HepG2 (cell line): Measurements from ENCODE around the gene NELL2.

Experiments used
- CEBPB ChIP-seq: IDR thresholded peaks from 2 replicates; pipeline ENCODE4 v1.6.1; 2011; ENCODE audit warnings: low read depth, low read length, improper control_type of control experiment, borderline replicate concordance
- CENPT ChIP-seq: sonication (generic); formaldehyde crosslinking; IDR thresholded peaks from 2 replicates; pipeline ENCODE4 v1.8.0; 2022; ENCODE audit warnings: low read depth, mild to moderate bottlenecking, moderate library complexity, missing genetic modification reagents
- MAFG ChIP-seq: sonication (generic); formaldehyde crosslinking; IDR thresholded peaks from 2 replicates; pipeline ENCODE4 v1.5.1; 2020; ENCODE audit warnings: mild to moderate bottlenecking, missing genetic modification reagents
- NFYB ChIP-seq: sonication (generic); formaldehyde crosslinking; IDR thresholded peaks from 2 replicates; pipeline ENCODE4 v1.4.0; 2020; ENCODE audit warnings: missing genetic modification reagents
- NR2F6 ChIP-seq, 2 experiments: IDR thresholded peaks; 2 replicates each; pipeline ENCODE4 v1.6.1; 2016; ENCODE audit warnings: antibody characterized with exemption in 1 of 2, mild to moderate bottlenecking in 1 of 2
- POLR2A ChIP-seq, 2 experiments: IDR thresholded peaks; 2 replicates each; pipeline ENCODE4 v1.6.1; 2011; ENCODE audit warnings: low read depth in 2 of 2, low read length in 2 of 2, mild to moderate bottlenecking in 1 of 2, moderate library complexity in 1 of 2; ENCODE audit not compliant: insufficient read depth in 1 of 2
- RFXAP ChIP-seq: sonication (generic); formaldehyde crosslinking; IDR thresholded peaks from 2 replicates; pipeline ENCODE4 v1.4.0; 2020; ENCODE audit warnings: missing genetic modification reagents, borderline replicate concordance
- ZBTB21 ChIP-seq: sonication (generic); formaldehyde crosslinking; IDR thresholded peaks from 2 replicates; pipeline ENCODE4 v1.4.0; 2020; ENCODE audit warnings: missing genetic modification reagents
- ZFP36 ChIP-seq: fragments of 150-350 bp; IDR thresholded peaks from 2 replicates; pipeline ENCODE4 v1.6.1; 2018; ENCODE audit warnings: borderline replicate concordance, low read length, low read depth; ENCODE audit not compliant: partially characterized antibody
- ZNF3 ChIP-seq: IDR thresholded peaks from 2 replicates; pipeline ENCODE4 v1.7.0; 2017; ENCODE audit warnings: inconsistent platforms
- TF ChIP-seq, protein P1 (sequence below): sonication (generic); formaldehyde crosslinking; IDR thresholded peaks from 2 replicates; pipeline ENCODE4 v1.5.0; 2020; ENCODE audit warnings: mild to moderate bottlenecking, missing genetic modification reagents, moderate library complexity
- TF ChIP-seq, protein P2 (sequence below): sonication (generic); formaldehyde crosslinking; IDR thresholded peaks from 2 replicates; pipeline ENCODE4 v1.5.0; 2020; ENCODE audit warnings: missing genetic modification reagents, mild to moderate bottlenecking, borderline replicate concordance
- TF ChIP-seq, protein P3 (sequence below): sonication (generic); formaldehyde crosslinking; IDR thresholded peaks from 2 replicates; pipeline ENCODE4 v1.8.1; 2023; ENCODE audit warnings: missing genetic modification reagents, inconsistent platforms, borderline replicate concordance
- TF ChIP-seq, protein P4 (sequence below): sonication (generic); formaldehyde crosslinking; IDR thresholded peaks from 2 replicates; pipeline ENCODE4 v1.4.0; 2020; ENCODE audit warnings: missing genetic modification reagents

DNA sequence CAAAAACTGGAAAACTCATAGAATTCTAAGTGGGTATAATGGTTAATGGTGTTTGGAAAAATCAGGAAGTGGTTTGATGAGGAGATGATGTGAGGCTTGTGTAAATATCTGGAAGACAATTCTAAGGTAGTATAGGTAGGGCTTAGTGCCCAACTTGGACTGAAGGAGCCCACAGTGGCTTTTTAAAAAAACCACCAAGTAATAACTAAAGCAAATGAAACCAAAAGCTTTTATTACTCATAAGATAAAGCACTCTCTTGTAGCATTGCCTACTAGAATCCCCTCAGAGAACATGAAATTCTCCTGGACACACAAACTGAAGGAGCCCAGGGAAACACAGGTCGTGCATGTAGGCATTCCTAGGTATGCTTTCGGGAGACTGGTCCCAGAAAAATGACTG lies 324.5 kb downstream of the NELL2 start:
- TF ChIP-seq, protein P1, sequence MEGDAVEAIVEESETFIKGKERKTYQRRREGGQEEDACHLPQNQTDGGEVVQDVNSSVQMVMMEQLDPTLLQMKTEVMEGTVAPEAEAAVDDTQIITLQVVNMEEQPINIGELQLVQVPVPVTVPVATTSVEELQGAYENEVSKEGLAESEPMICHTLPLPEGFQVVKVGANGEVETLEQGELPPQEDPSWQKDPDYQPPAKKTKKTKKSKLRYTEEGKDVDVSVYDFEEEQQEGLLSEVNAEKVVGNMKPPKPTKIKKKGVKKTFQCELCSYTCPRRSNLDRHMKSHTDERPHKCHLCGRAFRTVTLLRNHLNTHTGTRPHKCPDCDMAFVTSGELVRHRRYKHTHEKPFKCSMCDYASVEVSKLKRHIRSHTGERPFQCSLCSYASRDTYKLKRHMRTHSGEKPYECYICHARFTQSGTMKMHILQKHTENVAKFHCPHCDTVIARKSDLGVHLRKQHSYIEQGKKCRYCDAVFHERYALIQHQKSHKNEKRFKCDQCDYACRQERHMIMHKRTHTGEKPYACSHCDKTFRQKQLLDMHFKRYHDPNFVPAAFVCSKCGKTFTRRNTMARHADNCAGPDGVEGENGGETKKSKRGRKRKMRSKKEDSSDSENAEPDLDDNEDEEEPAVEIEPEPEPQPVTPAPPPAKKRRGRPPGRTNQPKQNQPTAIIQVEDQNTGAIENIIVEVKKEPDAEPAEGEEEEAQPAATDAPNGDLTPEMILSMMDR (CRISPR knock-in tag), result no peak
- TF ChIP-seq, protein P2, sequence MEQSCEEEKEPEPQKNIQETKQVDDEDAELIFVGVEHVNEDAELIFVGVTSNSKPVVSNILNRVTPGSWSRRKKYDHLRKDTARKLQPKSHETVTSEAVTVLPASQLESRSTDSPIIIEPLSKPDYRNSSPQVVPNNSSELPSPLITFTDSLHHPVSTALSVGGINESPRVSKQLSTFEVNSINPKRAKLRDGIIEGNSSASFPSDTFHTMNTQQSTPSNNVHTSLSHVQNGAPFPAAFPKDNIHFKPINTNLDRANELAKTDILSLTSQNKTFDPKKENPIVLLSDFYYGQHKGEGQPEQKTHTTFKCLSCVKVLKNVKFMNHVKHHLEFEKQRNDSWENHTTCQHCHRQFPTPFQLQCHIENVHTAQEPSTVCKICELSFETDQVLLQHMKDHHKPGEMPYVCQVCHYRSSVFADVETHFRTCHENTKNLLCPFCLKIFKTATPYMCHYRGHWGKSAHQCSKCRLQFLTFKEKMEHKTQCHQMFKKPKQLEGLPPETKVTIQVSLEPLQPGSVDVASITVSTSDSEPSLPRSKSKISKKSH (CRISPR knock-in tag), result no peak
- TF ChIP-seq NFYB, result no peak
- TF ChIP-seq, protein P3, sequence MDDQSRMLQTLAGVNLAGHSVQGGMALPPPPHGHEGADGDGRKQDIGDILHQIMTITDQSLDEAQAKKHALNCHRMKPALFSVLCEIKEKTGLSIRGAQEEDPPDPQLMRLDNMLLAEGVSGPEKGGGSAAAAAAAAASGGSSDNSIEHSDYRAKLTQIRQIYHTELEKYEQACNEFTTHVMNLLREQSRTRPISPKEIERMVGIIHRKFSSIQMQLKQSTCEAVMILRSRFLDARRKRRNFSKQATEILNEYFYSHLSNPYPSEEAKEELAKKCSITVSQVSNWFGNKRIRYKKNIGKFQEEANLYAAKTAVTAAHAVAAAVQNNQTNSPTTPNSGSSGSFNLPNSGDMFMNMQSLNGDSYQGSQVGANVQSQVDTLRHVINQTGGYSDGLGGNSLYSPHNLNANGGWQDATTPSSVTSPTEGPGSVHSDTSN (CRISPR knock-in tag), result no peak
- TF ChIP-seq ZFP36, result no peak
- no peak for TF ChIP-seq MAFG (CRISPR knock-in tag)
- TF ChIP-seq CENPT (CRISPR knock-in tag), result no peak
- no peak for TF ChIP-seq CEBPB
- no peak for TF ChIP-seq NR2F6 (IDR thresholded peaks at IDR 0.05)
- TF ChIP-seq NR2F6 (CRISPR knock-in tag; IDR thresholded peaks at IDR 0.05), result no peak
- no peak for TF ChIP-seq ZBTB21 (CRISPR knock-in tag)
- TF ChIP-seq ZNF3 (CRISPR knock-in tag), result no peak
- no peak for TF ChIP-seq POLR2A (IDR thresholded peaks at IDR 0.05; ENCODE audit: insufficient read depth in 1 of 2, low read depth in 2 of 2, low read length in 2 of 2)
- TF ChIP-seq RFXAP (CRISPR knock-in tag), result no peak
- TF ChIP-seq, protein P4, sequence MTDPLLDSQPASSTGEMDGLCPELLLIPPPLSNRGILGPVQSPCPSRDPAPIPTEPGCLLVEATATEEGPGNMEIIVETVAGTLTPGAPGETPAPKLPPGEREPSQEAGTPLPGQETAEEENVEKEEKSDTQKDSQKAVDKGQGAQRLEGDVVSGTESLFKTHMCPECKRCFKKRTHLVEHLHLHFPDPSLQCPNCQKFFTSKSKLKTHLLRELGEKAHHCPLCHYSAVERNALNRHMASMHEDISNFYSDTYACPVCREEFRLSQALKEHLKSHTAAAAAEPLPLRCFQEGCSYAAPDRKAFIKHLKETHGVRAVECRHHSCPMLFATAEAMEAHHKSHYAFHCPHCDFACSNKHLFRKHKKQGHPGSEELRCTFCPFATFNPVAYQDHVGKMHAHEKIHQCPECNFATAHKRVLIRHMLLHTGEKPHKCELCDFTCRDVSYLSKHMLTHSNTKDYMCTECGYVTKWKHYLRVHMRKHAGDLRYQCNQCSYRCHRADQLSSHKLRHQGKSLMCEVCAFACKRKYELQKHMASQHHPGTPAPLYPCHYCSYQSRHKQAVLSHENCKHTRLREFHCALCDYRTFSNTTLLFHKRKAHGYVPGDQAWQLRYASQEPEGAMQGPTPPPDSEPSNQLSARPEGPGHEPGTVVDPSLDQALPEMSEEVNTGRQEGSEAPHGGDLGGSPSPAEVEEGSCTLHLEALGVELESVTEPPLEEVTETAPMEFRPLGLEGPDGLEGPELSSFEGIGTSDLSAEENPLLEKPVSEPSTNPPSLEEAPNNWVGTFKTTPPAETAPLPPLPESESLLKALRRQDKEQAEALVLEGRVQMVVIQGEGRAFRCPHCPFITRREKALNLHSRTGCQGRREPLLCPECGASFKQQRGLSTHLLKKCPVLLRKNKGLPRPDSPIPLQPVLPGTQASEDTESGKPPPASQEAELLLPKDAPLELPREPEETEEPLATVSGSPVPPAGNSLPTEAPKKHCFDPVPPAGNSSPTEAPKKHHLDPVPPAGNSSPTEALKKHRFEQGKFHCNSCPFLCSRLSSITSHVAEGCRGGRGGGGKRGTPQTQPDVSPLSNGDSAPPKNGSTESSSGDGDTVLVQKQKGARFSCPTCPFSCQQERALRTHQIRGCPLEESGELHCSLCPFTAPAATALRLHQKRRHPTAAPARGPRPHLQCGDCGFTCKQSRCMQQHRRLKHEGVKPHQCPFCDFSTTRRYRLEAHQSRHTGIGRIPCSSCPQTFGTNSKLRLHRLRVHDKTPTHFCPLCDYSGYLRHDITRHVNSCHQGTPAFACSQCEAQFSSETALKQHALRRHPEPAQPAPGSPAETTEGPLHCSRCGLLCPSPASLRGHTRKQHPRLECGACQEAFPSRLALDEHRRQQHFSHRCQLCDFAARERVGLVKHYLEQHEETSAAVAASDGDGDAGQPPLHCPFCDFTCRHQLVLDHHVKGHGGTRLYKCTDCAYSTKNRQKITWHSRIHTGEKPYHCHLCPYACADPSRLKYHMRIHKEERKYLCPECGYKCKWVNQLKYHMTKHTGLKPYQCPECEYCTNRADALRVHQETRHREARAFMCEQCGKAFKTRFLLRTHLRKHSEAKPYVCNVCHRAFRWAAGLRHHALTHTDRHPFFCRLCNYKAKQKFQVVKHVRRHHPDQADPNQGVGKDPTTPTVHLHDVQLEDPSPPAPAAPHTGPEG (CRISPR knock-in tag), result no peak
